HG02981 (cell line): Measurements from ENCODE around the gene DGUOK.
A peak's percentile ranks its signal among the peaks of the same experiment; 100 is the strongest.

Experiments used
- ATAC-seq: cut with Tn5 transposase; IDR thresholded peaks from one replicate; pipeline ENCODE4 v1.9.1; 2021; ENCODE audit warnings: mild to moderate bottlenecking, moderate library complexity; ENCODE audit not compliant: unreplicated experiment

Gene DGUOK

DNA sequence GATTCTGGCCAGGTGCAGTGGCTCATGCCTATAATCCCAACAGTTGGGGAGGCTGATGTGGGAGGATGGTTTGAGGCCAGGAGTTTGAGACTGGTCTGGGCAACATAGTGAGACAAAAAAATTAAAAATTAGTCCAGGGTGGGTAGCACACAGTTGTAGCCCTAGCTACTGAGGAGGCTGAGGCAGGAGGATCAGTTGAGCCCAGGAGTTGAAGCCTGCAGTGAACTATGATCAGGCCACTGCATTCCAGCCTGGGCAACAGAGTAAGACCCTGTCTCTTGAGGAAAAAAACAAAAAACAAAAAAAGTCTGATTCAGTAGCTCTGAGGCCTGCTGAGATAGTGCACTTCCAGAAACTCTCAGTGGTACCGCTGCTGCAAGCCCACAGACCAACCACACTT lies 50.1 kb downstream of the DGUOK start:
- ATAC-seq = no peak

DNA sequence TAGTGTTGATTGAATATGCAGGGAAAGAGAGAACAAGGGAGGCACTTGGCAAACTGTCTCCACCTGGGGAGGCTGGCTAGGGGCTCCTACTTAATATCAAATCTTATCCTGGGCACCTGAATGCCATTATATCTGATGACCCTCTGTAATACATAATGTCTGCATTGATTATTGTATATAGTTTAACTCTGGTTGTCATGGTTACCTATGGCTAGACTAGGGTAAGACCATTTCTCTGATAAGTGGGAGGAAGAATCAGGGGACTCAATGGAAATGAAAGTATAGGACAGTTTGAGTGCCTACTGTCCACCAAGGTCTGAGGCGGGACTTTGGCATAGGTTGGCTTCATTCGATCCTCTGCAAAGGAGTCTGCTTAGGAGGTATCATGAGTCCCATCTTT lies 50.8 kb downstream of the DGUOK start:
- no peak for ATAC-seq

DNA sequence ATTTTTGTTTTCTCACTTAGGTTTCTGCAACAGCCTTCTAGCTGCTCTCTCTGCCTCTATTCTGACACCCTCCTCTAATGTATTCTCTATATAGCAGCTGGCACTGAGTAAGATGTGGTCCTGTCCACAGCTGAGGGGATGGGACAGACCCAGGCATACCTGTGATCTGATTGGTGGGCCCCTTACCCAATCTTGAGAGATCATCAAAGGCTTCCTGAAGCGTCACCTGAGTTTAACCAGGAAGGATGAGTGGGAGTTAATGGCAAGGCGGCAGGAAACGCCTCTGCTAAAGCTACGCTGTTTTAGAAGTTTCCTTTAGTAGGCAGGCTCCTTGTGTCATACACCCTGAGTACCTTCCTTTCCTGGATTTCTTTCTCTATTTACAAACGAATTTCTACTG lies 52.3 kb downstream of the DGUOK start:
- no peak for ATAC-seq

DNA sequence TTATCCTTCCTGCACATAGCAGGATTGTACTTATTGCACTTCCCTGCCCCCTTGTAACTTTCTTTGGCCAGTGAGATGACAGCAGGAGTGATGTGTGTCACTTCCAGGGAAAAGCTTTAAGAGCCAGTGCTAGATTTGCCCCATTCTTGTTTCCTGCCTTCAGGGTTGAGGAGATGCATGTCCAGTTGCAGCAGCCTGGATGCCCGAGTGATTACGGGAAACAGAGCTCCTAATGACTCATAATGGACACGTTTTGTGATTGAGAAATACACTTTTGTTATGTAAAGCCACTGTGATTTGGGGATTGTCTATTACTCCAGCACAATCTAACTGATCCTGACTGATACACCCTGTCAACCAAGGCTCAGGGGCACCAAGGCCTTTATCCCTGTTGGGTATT lies 53.0 kb downstream of the DGUOK start:
- no peak for ATAC-seq

DNA sequence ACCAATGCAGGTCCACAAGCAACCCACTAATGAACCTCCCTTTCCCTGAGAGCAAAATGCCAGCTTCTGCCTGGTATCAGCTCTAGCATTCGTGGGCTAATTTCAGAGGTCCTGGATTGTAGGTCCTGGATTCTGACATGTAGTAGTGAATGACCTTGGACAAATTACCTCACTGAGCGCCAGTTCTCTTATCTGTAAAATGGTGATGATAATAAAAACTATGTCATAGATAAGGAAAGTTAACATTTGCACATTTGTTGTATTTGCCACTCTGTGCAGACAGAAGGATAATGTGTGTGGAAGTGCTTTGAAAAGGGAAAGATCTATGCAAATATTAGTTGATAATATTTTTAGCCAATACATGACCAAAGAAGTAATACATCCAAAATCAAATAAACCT lies 53.9 kb downstream of the DGUOK start:
- ATAC-seq = no peak

DNA sequence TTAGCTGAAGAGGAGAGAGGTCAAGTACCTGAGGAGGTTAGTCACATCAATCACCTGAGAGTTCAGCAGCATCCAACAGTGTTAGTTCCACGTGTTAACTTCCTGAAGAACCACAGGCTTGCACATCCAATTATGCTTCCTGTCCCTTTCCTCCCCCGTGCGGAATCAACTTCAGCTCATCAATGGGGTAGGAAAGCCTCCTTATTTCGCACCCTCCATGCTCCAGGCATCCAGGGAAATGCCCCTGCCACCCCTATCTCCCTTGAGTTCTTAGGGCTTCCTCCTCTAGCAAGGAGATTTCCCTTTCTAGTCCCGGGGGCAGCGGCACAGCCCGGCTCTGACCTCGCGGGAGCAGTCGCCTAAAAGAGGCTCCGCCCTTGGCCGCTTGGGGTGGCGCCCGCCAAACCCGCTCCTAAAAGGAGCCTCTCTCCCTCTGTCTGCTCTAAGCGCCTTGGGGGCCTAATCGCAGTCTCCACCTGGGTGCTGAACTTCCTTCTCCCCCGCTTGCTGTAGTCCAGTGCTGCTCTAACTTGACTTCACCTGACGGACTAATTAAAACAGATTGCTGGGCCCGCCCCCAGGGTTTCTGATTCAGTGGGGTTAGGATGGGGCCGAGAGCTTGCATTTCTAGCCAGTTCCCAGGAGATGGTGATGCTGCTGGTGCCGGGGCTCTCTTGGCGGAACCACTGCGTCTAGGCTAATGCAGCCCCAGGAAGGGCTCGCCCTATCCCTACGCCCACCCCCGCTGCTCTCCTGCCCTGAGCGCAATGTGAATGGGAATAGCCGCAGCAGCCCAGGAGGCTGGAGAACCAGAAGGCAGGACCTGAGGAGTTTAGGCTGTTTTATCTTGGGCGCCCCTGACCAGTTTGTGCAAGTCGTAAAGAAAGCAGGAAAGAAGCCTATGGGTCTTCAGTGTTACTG lies 54.7 kb downstream of the DGUOK start:
- no peak for ATAC-seq

DNA sequence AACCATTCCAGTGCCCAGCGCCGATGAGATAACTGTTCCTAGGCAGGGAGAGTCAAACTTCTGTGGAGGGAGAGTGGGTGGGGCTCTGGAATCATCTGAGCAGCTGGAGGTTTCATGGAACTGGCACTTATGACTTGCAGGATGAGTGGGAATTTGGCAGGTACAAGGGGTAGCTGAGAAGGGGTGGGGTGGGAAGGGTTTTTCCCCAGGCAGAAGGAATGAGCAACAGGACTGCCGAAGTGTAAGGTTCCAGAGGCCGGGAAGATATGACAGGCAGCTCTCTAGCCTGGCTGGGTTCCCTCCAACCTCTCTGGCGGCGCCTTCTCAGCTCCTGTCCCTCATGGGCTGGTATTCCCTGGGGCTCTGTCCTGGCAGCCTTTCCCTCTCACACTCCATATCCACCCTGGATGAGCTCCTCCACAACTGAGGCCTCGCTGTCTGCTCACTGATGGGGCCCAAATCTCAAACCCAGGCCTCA lies 55.5 kb downstream of the DGUOK start:
- no peak for ATAC-seq

DNA sequence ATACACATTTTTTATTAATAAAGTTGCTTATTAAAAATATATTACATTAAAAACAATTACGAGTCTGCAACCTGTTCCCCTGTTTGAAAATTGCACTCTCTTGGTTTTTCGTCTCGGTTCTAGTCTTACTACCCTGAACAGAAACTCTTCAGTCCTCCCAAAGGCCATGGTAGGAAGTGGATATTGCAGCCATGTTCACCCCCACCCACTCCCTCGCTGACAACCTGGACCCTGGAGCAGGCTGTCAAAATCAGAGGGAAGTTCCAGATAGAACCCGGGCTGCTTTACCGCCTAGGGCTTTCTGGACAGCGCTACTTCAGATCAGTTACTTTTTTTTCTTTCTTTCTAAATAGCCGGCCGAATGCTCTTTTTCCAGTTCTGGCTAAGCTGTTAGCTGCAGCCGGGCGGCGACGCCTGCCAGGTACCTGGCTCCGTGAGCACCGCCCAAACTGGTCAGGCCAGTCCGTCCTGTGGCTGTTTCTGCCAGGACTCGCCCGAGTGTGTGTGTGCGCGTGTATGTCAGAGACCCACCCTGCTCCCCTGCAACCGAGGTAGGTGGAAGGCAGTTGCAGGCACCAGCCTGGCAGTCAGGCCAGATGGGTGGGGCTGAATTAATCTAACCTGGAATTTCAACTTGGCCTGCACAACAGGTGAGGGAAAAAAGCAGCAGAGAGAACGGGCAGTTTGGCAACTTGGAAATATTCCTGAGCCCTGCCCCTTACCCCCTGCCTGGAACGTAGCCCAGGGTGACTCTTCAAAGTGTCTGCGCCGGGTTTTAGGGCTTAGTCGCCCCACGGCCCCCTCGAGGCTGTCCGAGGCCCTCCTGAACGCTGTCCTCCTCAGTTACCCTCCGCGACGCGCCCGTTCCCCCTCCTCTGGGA lies 56.9 kb downstream of the DGUOK start:
- no peak for ATAC-seq

DNA sequence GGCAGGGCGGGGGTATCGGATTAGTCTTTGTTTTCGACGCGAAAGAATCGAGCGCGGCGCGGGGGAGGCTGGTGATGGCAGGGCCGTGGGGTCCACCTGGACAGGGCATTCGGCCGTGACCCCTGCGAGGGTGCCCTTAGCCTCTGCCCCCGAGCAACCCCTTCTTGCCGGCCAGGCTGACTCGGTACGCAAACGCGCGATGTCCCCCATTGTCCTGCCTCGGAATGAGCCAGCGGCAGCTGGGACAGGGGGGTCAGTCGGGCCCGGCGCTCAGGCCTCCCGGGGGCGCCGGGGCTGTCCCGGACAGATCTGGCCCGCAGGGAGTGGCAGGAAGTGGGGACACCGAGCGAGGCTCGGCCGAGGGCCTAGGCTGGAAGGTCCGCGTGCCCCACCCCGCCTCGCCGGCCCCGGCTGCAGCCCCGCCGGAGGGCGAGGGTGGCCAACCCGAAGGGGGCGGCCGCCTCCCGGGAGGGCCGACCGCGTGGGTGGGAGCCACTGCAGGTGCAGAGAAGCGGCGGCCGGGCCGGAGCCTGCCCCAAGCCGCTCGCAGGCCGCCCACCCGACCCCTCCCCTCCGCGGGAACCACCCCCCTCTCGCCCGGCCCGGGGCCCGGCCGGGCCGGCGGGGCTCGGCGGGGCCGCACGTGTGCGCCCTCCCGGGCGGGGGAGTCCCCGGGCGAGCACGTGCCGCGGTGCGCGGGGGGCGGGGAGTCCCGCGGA lies 57.7 kb downstream of the DGUOK start, which contains the start of gene TET3:
TSS of gene TET3 (plus strand) at position 708 of the 719 bp plus-strand sequence. CDS start 1,494 bp downstream, outside the sequence.
- ATAC-seq = peak; percentile 41

DNA sequence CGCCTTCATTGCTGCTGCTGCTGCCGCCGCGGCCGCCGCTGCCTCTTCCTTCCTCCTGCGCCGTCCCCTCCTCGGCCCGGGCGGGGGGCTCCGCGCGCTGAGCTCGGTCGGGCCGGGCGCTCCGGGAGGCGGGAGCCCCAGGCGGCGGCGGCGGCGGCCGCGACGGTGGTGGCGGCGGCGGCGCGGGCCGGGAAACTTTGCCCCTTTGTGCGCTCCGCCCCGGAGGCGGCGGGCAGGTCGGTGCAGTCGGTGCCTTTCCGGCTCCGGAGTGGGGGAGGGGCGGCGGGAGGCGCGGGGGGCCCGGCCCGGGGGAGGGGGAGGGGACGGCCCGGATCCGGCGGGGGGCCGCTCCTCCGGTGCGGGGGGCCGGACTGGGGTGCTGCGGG lies 58.2 kb downstream of the DGUOK start:
- peak; percentile 16 for ATAC-seq

DNA sequence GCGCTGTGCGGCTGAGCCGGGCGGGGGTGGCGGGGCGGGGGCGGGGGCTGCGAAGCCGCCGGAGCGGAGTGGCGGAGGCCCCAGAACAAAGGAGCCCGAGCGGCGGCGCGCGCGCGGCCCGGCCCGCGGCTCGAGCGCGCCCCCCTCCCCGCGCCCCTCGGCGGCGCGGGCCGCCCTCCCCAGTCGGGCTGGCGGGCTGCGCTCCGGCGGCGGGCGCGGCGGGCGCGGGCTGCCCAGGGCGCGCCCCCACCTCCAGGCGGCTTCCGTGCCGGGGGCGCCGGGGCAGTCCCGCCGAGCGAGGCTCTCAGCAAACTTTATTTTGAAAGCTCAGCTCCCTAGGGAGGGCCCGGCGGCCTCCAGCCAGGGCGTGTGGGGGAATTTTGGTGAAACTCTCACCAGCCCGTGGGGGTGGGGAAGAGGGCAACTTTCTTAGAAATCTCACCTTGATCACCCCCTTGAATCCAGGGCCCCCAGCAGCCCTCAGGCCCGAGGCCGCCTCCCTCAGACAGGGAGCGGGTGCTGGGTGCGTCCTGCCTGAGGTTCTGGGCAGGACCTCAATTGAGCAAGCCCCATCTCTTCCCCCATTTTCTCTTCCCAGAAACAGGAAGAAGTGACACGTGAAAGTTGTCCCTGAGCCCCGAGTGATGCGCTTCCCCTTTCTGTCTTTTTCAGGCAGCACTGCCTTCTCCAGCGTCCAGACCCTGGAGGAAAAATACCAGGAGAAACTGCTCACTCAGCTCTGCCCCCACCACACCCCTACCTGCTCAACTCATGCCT lies 58.8 kb downstream of the DGUOK start:
- peak; percentile 34 for ATAC-seq

DNA sequence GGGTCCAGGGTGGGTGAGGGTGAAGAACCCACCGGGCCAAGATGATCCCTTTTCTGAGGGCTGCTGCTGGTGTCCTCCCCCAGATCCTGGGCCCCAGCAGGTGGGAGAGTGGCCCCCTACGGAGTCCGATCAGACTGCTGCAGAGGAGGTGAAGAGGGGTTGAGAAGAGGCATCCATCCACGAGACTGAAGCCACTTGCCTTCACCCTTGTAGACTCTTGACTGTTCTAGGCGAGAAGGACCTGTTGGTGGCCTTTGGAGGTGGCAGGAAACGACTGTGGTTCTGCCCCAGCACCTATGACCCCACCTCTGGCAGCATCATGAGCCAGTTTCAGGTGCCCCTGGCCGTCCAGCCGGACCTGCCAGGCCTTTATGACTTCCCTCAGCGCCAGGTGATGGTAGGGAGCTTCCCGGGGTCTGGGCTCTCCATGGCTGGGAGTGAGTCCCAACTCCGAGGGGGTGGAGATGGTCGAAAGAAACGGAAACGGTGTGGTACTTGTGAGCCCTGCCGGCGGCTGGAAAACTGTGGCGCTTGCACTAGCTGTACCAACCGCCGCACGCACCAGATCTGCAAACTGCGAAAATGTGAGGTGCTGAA lies 59.5 kb downstream of the DGUOK start:
- no peak for ATAC-seq

DNA sequence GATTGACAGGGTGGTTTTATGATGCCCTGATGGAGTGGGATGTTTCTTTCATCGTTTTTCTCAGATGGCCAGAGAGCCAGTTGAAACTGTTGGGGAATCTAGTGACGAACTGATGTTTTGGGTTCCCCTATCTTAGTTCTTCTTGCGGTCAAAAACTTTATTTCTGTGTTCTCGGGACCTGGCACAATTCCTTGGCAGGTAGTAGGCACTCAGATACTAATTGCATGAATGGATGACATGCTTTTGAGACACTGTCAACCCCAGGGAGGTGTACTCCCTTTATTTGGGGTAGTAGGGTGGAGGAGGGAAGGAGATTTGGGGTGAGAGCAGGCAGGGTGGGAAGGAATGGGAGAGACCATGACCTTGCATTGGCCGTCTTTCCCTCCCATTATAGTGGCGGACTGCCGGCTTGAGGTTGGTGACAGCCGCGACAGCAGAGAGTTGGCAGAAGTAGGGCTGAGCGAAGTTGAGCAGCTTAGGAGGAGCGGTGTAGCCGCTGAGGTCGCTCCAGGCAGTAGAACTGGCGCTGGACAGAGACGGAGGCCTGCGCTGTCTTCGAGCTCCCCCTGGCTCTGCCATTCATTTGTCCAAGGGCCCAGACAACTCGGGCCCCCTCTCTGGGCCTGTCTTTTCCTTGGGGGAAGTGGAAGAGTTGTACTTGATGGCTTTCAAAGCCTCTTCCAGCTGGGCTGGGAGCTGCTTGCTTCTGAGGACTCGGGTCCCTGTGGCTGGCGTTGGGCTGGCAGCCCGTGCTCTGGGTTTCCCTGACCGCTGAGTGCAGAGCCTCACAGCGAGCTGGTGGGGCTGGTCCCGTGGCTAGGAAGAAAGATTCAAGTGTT lies 60.6 kb downstream of the DGUOK start:
- no peak for ATAC-seq

DNA sequence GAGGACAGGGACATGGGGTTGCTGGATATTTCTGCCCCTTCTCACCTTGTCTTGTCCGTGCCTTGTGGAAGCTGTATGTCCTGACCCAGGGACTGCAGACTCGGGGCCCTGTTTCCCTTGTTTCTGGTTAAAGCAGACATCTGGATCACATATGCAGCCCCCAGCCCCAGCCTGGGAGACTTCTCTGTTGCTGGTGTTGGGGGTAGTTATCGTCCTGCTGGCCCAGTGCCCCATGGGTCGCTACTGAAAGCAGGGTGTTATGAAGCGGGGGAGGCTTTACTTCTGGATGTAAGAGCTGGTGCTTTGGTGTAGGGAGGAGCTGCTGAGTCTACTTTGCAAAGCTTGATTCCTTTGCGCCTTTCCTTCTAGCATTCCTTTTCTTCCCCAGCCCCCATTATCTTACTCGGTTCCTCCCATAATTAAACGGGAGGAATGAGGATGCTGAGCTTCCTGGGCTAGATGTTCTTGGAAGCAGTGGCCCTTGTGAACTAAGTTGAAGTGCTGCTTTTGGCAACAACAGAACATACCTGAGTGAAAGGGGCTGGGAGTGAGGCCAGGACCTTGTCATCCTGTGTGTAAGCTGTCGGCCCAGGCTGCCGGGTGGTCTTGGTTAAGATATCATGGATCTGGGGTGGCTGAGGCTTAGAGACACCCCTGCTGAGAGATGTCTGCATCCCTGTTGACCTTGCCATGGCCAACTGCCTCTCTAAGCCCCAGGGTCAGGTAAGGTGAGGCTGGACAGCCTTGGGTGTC lies 61.4 kb downstream of the DGUOK start:
- ATAC-seq = no peak

DNA sequence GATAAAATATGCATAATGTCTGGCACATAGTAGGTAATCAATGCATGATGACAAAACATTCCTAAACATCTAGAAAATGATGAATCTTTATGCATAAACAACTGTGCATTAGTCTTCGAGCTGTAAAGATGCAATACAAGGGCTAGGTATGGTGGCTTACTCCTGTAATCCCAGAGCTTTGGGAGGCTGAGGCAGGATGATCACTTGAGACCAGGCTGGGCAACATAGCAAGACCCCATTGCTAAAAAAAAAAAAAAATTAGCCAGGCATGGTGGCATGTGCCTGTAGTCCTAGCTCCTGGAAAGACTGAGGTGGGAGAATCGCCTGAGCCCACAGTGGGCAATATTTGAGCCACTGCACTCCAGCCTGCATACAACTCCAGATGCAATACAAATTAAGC lies 63.3 kb downstream of the DGUOK start:
- ATAC-seq = no peak

DNA sequence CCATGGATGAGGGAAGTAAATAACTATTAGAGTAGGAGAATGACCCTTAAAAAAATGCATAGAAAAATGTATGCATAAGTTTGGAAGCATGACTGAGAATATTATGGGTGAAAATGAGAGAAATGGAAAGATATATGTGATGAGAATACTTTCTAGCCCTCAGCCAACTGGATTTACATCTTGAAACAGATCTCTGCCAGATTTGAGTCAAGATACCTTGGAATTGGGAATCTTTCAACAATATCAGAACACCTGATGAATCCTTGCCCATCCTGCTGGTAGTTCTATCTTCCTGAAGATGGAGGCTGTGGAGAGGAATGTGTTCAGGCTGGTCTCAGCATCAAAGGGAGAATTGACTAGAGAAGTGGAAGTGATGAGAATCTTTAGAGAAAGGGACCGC lies 63.9 kb downstream of the DGUOK start:
- ATAC-seq = no peak

DNA sequence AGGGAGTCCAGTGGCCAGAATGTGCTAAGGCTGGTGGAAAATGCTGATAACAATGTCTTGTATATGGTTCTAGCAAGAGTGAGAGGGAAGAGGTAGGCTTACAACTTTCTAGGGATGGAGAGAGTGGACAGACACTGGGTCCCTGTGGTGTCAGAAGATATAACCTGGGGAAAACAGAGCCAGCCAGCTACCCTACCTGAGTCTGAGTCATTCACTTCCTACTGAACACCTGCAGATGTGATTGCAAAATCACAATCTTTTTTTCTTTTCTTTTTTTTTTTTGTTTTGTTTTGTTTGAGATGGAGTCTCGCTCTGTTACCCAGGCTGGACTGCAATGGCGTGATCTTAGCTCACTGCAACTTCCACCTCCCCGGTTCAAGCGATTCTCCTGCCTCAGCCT lies 65.4 kb downstream of the DGUOK start:
- no peak for ATAC-seq

DNA sequence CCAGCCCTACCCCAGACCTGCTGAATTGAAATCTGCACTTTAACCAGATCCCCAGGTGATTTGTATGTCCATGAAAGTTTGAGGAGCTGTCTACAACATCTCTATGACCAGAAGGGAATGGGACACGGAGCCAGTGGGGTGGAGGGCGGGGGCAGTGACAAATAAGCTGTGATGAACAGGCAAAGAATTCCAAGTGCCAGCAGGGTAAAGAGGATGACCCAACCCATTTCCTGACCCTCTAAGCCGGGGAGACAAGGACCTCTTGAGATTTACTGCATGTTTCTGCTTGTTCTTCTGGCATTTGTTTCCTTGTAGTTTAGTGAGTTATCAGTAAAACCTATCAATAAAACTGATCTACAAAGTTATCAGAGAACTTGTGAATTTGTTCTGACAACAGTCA lies 66.7 kb downstream of the DGUOK start:
- no peak for ATAC-seq
